ENCODE data around the gene KITLG.
A peak's percentile ranks its signal among the peaks of the same experiment; 100 is the strongest.
"Not testable (repeated sequence)": the region's sequence is repeated elsewhere in the genome, so short reads cannot be mapped to it uniquely, and the experiment has no call there.

The KITLG gene

GRCh38 chr12:88580051-88580871 is at the start of gene KITLG:
TSS of gene KITLG (minus strand) at chr12:88580471. CDS start at chr12:88580278, 193 bp downstream.
- DNase-seq, result peak; percentile 81

GRCh38 chr12:88628856-88629509 is 48.7 kb upstream of the KITLG start:
- no peak for DNase-seq

- not testable (repeated sequence) for DNase-seq
Measured at GRCh38 chr12:88628035-88628434, 47.8 kb upstream of the KITLG start.

- no peak for DNase-seq
Measured at GRCh38 chr12:88627501-88627900, 47.2 kb upstream of the KITLG start.

- no peak for DNase-seq
Measured at GRCh38 chr12:88625356-88625755, 45.1 kb upstream of the KITLG start.

GRCh38 chr12:88624911-88625310 is 44.6 kb upstream of the KITLG start:
- DNase-seq, result no peak

GRCh38 chr12:88623777-88624548 is 43.7 kb upstream of the KITLG start:
- DNase-seq, result no peak

- DNase-seq, result no peak
Measured at GRCh38 chr12:88617352-88617751, 37.1 kb upstream of the KITLG start.

- no peak for DNase-seq
Measured at GRCh38 chr12:88615490-88615889, 35.2 kb upstream of the KITLG start.

GRCh38 chr12:88604646-88605045 is 24.4 kb upstream of the KITLG start:
- no peak for DNase-seq

GRCh38 chr12:88600272-88600671 is 20.0 kb upstream of the KITLG start:
- DNase-seq, result no peak

GRCh38 chr12:88597365-88597764 is 17.1 kb upstream of the KITLG start:
- no peak for DNase-seq

GRCh38 chr12:88595697-88596096 is 15.4 kb upstream of the KITLG start:
- DNase-seq, result no peak

- DNase-seq, result no peak
Measured at GRCh38 chr12:88594780-88595179, 14.5 kb upstream of the KITLG start.

- no peak for DNase-seq
Measured at GRCh38 chr12:88591343-88591742, 11.1 kb upstream of the KITLG start.

GRCh38 chr12:88590851-88591250 is 10.6 kb upstream of the KITLG start:
- DNase-seq, result no peak

GRCh38 chr12:88585077-88585476 is 4.8 kb upstream of the KITLG start:
- DNase-seq, result no peak

- no peak for DNase-seq
Measured at GRCh38 chr12:88579601-88580050, 645 bp downstream of the KITLG start.

GRCh38 chr12:88579161-88579517 is 1.1 kb downstream of the KITLG start:
- DNase-seq, result no peak

GRCh38 chr12:88578276-88579160 is 1.8 kb downstream of the KITLG start:
- DNase-seq, result no peak

- peak; percentile 50 for DNase-seq
Measured at GRCh38 chr12:88577537-88577936, 2.7 kb downstream of the KITLG start.

- no peak for DNase-seq
Measured at GRCh38 chr12:88576866-88577265, 3.4 kb downstream of the KITLG start.

Measured in SHP77 treated with DMSO at 0.1 percent for 48 hours (cell line).